Testis (tissue), 3 donors: ENCODE results near the gene SPCS1. TPM values are rescaled to one million over a fixed set of nuclear protein-coding genes. Genes with fewer than 3 reads are reported as not detected.

Source experiments
- DNase-seq: peaks from one replicate; pipeline ENCODE4 v3.0.0-alpha.2; 2019
- H3K27ac ChIP-seq, 2 donors: fragments of 200-600 bp; sonication (generic); one replicate each; pipeline ENCODE4 v1.5.1; 2019
- H3K27me3 ChIP-seq: fragments of 200-600 bp; sonication (generic); one replicate; pipeline ENCODE4 v1.5.1; 2019
- H3K36me3 ChIP-seq: fragments of 200-600 bp; sonication (generic); one replicate; pipeline ENCODE4 v1.5.1; 2017; ENCODE audit warnings: low read depth; ENCODE audit errors: missing control alignments
- H3K4me1 ChIP-seq: fragments of 200-600 bp; sonication (generic); one replicate; pipeline ENCODE4 v1.5.1; 2019
- H3K4me3 ChIP-seq, 2 donors: fragments of 200-600 bp; sonication (generic); one replicate each; pipeline ENCODE4 v1.5.1; 2017 to 2019
- H3K9me3 ChIP-seq: fragments of 200-600 bp; sonication (generic); one replicate; pipeline ENCODE4 v1.5.1; 2017
- POLR2A ChIP-seq: fragments of 450-650 bp; IDR thresholded peaks from one replicate; pipeline ENCODE4 v1.6.1; 2017; ENCODE audit warnings: antibody characterized with exemption, mild to moderate bottlenecking, moderate library complexity
- WGBS, 2 donors: methylation state at CpG; one replicate each; pipeline ENCODE4 v1.1.5; 2018; 5-methylcytosine and 5-hydroxymethylcytosine counted together
- intact Hi-C: fragments of 100-400 bp; cut with DNase I; formaldehyde crosslinking; loops from one replicate; pipeline ENCODE4 v1.15.1; 2023; ENCODE audit warnings: low total_unique reads
- polyA plus RNA-seq: library from polyadenylated mRNA; stranded (reverse); fragments of 350-450 nt; fragmentation: Illumina TruSeq; extraction: RNeasy Lipid Tissue Mini Kit (QIAGEN cat#74804); gene quantifications from one replicate; pipeline ENCODE4 v1.2.3, GENCODE V29; 2014; ENCODE audit warnings: low read depth, low replicate concordance; ENCODE audit not compliant: insufficient read depth
- total RNA-seq, 2 donors: library from RNA; depleted of rRNA; stranded (reverse); fragments of >200 nt; gene quantifications; one replicate each; pipeline ENCODE4 v1.2.3, GENCODE V29; 2016
- TF ChIP-seq, protein P1 (sequence below), 3 experiments: fragments of 450-650 bp in 2 of 3; fragments of 200-600 bp in 1 of 3; sonication (generic) in 1 of 3; IDR thresholded peaks; one replicate each; pipeline ENCODE4 v1.5.1; 2016 to 2019; ENCODE audit warnings: antibody characterized with exemption in 3 of 3, mild to moderate bottlenecking in 2 of 3, moderate library complexity in 1 of 3

SPCS1 gene
- total and polyA plus RNA-seq, 3 donors from 2014 or later: 166 to 340 (median 179) TPM

DNA sequence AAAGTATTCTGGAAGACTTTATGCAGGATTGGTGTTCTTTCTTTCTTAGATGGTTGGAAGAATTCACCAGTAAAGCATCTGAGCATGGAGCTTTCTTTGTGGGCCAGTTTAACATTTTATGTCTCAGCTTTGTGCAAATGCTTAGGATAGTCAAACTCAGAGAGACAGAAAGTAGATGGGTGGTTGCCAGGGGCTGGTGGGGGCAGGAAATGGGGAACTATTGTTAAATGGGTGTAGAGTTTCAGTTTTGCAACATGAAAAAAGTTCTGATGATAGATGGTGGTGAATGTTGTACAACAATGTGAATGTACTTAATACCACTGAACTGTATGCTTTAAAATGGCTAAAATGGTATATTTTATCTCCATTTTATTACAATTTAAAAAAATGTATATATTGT is 24.8 kb downstream of the SPCS1 start:
- TF ChIP-seq POLR2A: no peak
- TF ChIP-seq, protein P1, sequence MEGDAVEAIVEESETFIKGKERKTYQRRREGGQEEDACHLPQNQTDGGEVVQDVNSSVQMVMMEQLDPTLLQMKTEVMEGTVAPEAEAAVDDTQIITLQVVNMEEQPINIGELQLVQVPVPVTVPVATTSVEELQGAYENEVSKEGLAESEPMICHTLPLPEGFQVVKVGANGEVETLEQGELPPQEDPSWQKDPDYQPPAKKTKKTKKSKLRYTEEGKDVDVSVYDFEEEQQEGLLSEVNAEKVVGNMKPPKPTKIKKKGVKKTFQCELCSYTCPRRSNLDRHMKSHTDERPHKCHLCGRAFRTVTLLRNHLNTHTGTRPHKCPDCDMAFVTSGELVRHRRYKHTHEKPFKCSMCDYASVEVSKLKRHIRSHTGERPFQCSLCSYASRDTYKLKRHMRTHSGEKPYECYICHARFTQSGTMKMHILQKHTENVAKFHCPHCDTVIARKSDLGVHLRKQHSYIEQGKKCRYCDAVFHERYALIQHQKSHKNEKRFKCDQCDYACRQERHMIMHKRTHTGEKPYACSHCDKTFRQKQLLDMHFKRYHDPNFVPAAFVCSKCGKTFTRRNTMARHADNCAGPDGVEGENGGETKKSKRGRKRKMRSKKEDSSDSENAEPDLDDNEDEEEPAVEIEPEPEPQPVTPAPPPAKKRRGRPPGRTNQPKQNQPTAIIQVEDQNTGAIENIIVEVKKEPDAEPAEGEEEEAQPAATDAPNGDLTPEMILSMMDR (IDR thresholded peaks at IDR 0.05): no peak
- Histone ChIP-seq H3K27ac (no peak overlapping the region), H3K4me1 (no peaks in the 10 kb centered on the region), H3K9me3 (no peaks in the 10 kb centered on the region), H3K4me3 (no peak overlapping the region), H3K36me3 (no peaks in the 10 kb centered on the region), H3K27me3 (no peaks in the 10 kb centered on the region)
- DNase-seq: no peak
- intact Hi-C loops: no loop called here

DNA sequence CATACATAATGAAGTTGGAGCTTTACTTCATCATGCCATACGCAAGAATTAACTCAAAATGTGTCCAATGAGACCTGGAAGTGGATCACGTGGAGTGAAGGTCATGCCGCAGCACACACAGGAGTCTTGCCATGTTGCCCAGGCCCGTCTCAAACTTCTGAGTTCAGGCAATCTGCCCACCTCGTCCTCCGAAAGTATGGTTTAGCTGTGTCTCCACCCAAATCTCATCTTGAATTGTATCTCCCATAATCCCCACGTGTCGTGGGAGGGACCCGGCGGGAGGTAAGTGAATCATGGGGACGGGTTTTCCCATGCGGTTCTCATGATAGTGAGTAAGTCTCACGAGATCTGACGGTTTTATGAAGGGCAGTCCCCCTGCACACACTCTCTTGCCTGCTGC is 25.7 kb downstream of the SPCS1 start:
- intact Hi-C loops: no loop called here
- no peaks in the 10 kb centered on the region for H3K4me1 ChIP-seq
- 90 to 95% methylated on average over 14 of the region's 14 CpGs for WGBS, 2 donors
- H3K27ac ChIP-seq: no peak overlapping the region
- no peak for DNase-seq
- no peaks in the 10 kb centered on the region for H3K36me3 ChIP-seq
- H3K27me3 ChIP-seq: no peaks in the 10 kb centered on the region
- no peak for TF ChIP-seq POLR2A
- TF ChIP-seq, protein P1 (IDR thresholded peaks at IDR 0.05): no peak
- no peaks in the 10 kb centered on the region for H3K9me3 ChIP-seq
- H3K4me3 ChIP-seq: no peak overlapping the region

DNA sequence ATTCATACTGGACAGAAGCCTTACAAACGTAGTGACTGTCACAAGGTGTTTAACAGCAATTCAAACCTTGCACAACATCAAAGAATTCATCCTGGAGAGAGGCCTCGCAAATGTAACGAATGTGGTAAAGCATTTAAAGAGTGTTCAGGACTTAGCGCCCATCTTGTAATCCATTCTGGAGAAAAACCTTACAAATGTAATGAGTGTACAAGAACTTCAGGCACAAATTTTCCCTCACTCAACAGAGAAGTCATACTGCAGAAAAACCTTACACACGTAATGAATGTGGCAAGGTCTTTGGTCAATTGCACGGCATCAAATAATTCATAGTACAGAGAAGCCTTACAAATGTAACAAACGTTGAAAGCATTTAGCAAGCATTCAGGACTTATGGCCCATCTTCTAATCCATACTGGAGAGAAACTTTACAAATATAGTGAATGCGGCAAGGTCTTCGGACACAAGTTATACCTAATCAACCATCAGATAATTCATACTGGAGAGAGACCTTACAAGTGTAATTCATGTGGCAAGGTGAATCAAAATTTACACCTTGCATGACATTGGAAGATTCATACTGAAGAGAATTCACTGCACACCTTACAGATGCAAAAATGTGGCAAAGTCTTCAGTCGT is 27.5 kb downstream of the SPCS1 start:
- no peaks in the 10 kb centered on the region for H3K4me1 ChIP-seq
- no peak for DNase-seq
- no peak overlapping the region for H3K27ac ChIP-seq
- no peaks in the 10 kb centered on the region for H3K27me3 ChIP-seq
- H3K4me3 ChIP-seq: no peak overlapping the region
- TF ChIP-seq POLR2A: no peak
- TF ChIP-seq, protein P1 (IDR thresholded peaks at IDR 0.05): no peak
- WGBS, 2 donors: 85 to 93% methylated on average over 10 of the region's 10 CpGs
- no peaks in the 10 kb centered on the region for H3K36me3 ChIP-seq
- no peaks in the 10 kb centered on the region for H3K9me3 ChIP-seq
- intact Hi-C loops: no loop called here

DNA sequence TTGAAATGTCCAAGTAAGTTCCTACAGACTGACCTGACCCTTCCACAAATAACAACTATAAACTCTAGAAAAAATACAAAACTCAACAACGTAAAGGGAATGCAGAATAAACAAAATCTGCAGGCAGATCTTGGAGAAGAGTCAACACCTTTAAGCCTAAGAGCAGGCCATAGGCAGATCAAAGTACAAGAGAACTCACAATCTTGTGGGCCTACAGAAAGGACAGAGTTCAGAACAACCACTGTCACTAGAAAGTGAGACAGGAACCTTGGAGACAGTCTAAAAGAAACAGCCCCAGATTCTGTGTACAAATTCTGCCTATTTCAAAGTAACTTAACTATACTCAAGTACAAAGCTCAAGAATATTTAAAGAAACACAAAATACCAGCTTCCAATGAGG is 33.8 kb downstream of the SPCS1 start:
- H3K27me3 ChIP-seq: no peaks in the 10 kb centered on the region
- TF ChIP-seq, protein P1 (IDR thresholded peaks at IDR 0.05): no peak
- TF ChIP-seq POLR2A: no peak
- H3K9me3 ChIP-seq: no peaks in the 10 kb centered on the region
- no peaks in the 10 kb centered on the region for H3K4me1 ChIP-seq
- H3K27ac ChIP-seq: no peak overlapping the region
- intact Hi-C loops: no loop called here
- DNase-seq: no peak
- H3K4me3 ChIP-seq: no peak overlapping the region
- 68 to 71% methylated on average over 1 of the region's 1 CpG for WGBS, 2 donors
- no peaks in the 10 kb centered on the region for H3K36me3 ChIP-seq

DNA sequence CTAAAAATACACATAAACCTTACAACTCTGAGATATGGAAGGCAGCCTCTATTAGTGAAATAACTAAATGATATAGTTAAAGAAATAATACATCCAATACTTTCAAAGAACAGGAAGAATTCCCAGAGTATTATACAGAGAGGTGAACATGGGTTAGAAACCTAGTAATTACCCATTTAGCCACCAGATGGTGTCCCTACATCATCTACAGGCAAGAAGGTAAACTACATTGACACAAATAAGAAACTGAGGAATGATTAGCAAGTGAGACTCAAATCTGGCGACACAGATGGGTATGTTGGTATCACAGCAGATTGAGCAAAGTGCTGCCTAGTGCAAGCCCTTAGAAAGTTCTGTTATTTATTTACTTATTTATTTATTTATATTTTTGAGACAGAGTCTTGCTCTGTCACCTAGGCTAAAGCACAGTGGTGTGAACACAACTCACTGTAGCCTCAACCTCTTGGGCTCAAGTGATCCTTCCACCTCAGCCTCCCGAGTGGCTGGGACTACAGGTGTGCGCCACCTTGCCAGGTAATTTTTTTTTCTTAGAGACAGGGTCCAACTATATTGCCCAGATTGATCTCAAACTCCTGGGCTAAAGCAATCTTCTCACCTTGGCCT is 36.6 kb downstream of the SPCS1 start:
- no peaks in the 10 kb centered on the region for H3K4me1 ChIP-seq
- no peak overlapping the region for H3K27ac ChIP-seq
- intact Hi-C loops: no loop called here
- 86 to 91% methylated on average over 3 of the region's 3 CpGs for WGBS, 2 donors
- TF ChIP-seq, protein P1 (IDR thresholded peaks at IDR 0.05): peak; percentile 21 to 50 (median 43)
- no peak for TF ChIP-seq POLR2A
- no peak overlapping the region for H3K4me3 ChIP-seq
- H3K27me3 ChIP-seq: no peaks in the 10 kb centered on the region
- no peak for DNase-seq
- H3K9me3 ChIP-seq: no peaks in the 10 kb centered on the region
- H3K36me3 ChIP-seq: no peaks in the 10 kb centered on the region
